ENCODE measurements around the gene TMEM170A.
"Not testable (repeated sequence)": the region's sequence is repeated elsewhere in the genome, so short reads cannot be mapped to it uniquely, and the experiment has no call there.

TMEM170A gene

GRCh38 chr16:75464122-75464918 is at the start of gene TMEM170A:
Gene TMEM170A (minus strand): TSS chr16:75464689. CDS start chr16:75464600, 89 bp downstream.
- H3K27me3 ChIP-seq (ENCODE audit: insufficient read depth, low read depth, severe bottlenecking) = no peaks in the 10 kb centered on the region
- H3K4me3 ChIP-seq (ENCODE audit: low read depth, low read length) = peak within 1 kb of the TSS; percentile 90
- no peaks in the 10 kb centered on the region; the same call in 1 of the 2 replicates for H3K36me3 ChIP-seq
- peak; percentile 97 for TF ChIP-seq CTCF (IDR thresholded peaks at IDR 0.05; ENCODE audit: low read depth, low read length)
- H3K27ac ChIP-seq = peak within 1 kb of the TSS; percentile 87
- no peaks in the 10 kb centered on the region for H3K9me3 ChIP-seq (ENCODE audit: severe bottlenecking)
- DNase-seq = peak; percentile 99

GRCh38 chr16:75506574-75506973 is 42.1 kb upstream of the TMEM170A start:
- Histone ChIP-seq H3K36me3 (no peaks in the 10 kb centered on the region), H3K4me3 (ENCODE audit: low read depth, low read length) (no peak overlapping the region), H3K9me3 (ENCODE audit: severe bottlenecking) (no peaks in the 10 kb centered on the region), H3K27ac (no peak overlapping the region), H3K27me3 (ENCODE audit: insufficient read depth, low read depth, severe bottlenecking) (no peaks in the 10 kb centered on the region)
- TF ChIP-seq CTCF (IDR thresholded peaks at IDR 0.05; ENCODE audit: low read depth, low read length) = no peak
- no peak for DNase-seq

- H3K9me3 ChIP-seq (ENCODE audit: severe bottlenecking) = no peaks in the 10 kb centered on the region
- no peak for TF ChIP-seq CTCF (IDR thresholded peaks at IDR 0.05; ENCODE audit: low read depth, low read length)
- H3K27me3 ChIP-seq (ENCODE audit: insufficient read depth, low read depth, severe bottlenecking) = no peaks in the 10 kb centered on the region
- no peaks in the 10 kb centered on the region for H3K36me3 ChIP-seq
- no peak overlapping the region for H3K27ac ChIP-seq
- no peak for DNase-seq
- H3K4me3 ChIP-seq (ENCODE audit: low read depth, low read length) = no peak overlapping the region
Measured at GRCh38 chr16:75506107-75506506, 41.6 kb upstream of the TMEM170A start.

GRCh38 chr16:75503801-75504200 is 39.3 kb upstream of the TMEM170A start:
- Histone ChIP-seq H3K36me3 (no peaks in the 10 kb centered on the region), H3K9me3 (ENCODE audit: severe bottlenecking) (no peaks in the 10 kb centered on the region), H3K27me3 (ENCODE audit: insufficient read depth, low read depth, severe bottlenecking) (no peaks in the 10 kb centered on the region), H3K27ac (no peak overlapping the region), H3K4me3 (ENCODE audit: low read depth, low read length) (no peak overlapping the region)
- no peak for DNase-seq
- TF ChIP-seq CTCF (IDR thresholded peaks at IDR 0.05; ENCODE audit: low read depth, low read length) = no peak

- DNase-seq = no peak
- Histone ChIP-seq H3K36me3 (no peaks in the 10 kb centered on the region), H3K4me3 (ENCODE audit: low read depth, low read length) (no peak overlapping the region), H3K27me3 (ENCODE audit: insufficient read depth, low read depth, severe bottlenecking) (no peaks in the 10 kb centered on the region), H3K27ac (no peak overlapping the region), H3K9me3 (ENCODE audit: severe bottlenecking) (no peaks in the 10 kb centered on the region)
- TF ChIP-seq CTCF (IDR thresholded peaks at IDR 0.05; ENCODE audit: low read depth, low read length) = no peak
Measured at GRCh38 chr16:75502916-75503605, 38.6 kb upstream of the TMEM170A start.

- not testable (repeated sequence) for H3K36me3 ChIP-seq; H3K4me3 ChIP-seq (ENCODE audit: low read depth, low read length); H3K27ac ChIP-seq; H3K9me3 ChIP-seq (ENCODE audit: severe bottlenecking); H3K27me3 ChIP-seq (ENCODE audit: insufficient read depth, low read depth, severe bottlenecking); DNase-seq
Measured at GRCh38 chr16:75501820-75502219, 37.3 kb upstream of the TMEM170A start.
